DND-41 (cell line): ENCODE data around the gene ACTG1.

ENCODE experiments used
- ATAC-seq: fragments of 200-7000 bp; cut with Tn5 transposase; 3 replicates; pipeline ENCODE4 v1.9.1; 2021; ENCODE audit warnings: low read depth; ENCODE audit not compliant: insufficient read depth
- DNase-seq: peaks from one replicate; pipeline ENCODE4 v3.0.0-alpha.2; 2020
- H2AFZ ChIP-seq: 2 replicates; pipeline ENCODE4 v1.6.0; 2012; ENCODE audit warnings: low read depth, low read length
- H3K27ac ChIP-seq: 2 replicates; pipeline ENCODE4 v1.5.1; 2012; ENCODE audit warnings: low read length, inconsistent platforms
- H3K27me3 ChIP-seq: fragments of 200-600 bp; sonication (generic); 2 replicates; pipeline ENCODE4 v1.6.0; 2012; ENCODE audit warnings: low read length, mild to moderate bottlenecking, inconsistent platforms; ENCODE audit not compliant: insufficient read depth, poor library complexity
- H3K36me3 ChIP-seq: 2 replicates; pipeline ENCODE4 v1.5.1; 2012; ENCODE audit warnings: low read length, inconsistent platforms; ENCODE audit not compliant: insufficient read depth
- H3K4me1 ChIP-seq: 2 replicates; pipeline ENCODE4 v1.5.1; 2012; ENCODE audit warnings: mild to moderate bottlenecking, low read length; ENCODE audit not compliant: insufficient read depth
- H3K4me2 ChIP-seq: 2 replicates; pipeline ENCODE4 v1.6.0; 2012; ENCODE audit warnings: mild to moderate bottlenecking, moderate library complexity, low read length, inconsistent platforms; ENCODE audit not compliant: insufficient read depth
- H3K4me3 ChIP-seq, 2 experiments: fragments of 200-600 bp in 1 of 2; shearing (Covaris generic) in 1 of 2; 2 replicates each; pipeline ENCODE4 v1.5.1; 2012 to 2016; ENCODE audit warnings: inconsistent platforms in 2 of 2, low read length in 2 of 2, mild to moderate bottlenecking in 2 of 2, low read depth in 1 of 2, moderate library complexity in 1 of 2
- H3K79me2 ChIP-seq: 2 replicates; pipeline ENCODE4 v1.6.0; 2012; ENCODE audit warnings: low read length, inconsistent platforms; ENCODE audit not compliant: insufficient read depth
- H3K9ac ChIP-seq: 2 replicates; pipeline ENCODE4 v1.6.0; 2012; ENCODE audit warnings: low read depth, mild to moderate bottlenecking, inconsistent platforms, low read length, moderate library complexity
- H3K9me3 ChIP-seq: 2 replicates; pipeline ENCODE4 v1.5.1; 2012; ENCODE audit warnings: low read length, moderate library complexity, mild to moderate bottlenecking, inconsistent platforms; ENCODE audit not compliant: insufficient read depth, severe bottlenecking
- H4K20me1 ChIP-seq: 2 replicates; pipeline ENCODE4 v1.6.0; 2012; ENCODE audit warnings: low read length; ENCODE audit not compliant: insufficient read depth
- CTCF ChIP-seq: IDR thresholded peaks from 2 replicates; pipeline ENCODE4 v1.5.1; 2012; ENCODE audit warnings: borderline replicate concordance, low read length, moderate library complexity, mild to moderate bottlenecking; ENCODE audit not compliant: poor library complexity, severe bottlenecking; ENCODE audit errors: extremely low read depth
- EZH2 ChIP-seq: IDR thresholded peaks from 3 replicates; pipeline ENCODE4 v1.6.1; 2012; ENCODE audit warnings: borderline replicate concordance, low read depth, mild to moderate bottlenecking, moderate library complexity, low read length, inconsistent platforms; ENCODE audit not compliant: severe bottlenecking

ACTG1 gene

DNA sequence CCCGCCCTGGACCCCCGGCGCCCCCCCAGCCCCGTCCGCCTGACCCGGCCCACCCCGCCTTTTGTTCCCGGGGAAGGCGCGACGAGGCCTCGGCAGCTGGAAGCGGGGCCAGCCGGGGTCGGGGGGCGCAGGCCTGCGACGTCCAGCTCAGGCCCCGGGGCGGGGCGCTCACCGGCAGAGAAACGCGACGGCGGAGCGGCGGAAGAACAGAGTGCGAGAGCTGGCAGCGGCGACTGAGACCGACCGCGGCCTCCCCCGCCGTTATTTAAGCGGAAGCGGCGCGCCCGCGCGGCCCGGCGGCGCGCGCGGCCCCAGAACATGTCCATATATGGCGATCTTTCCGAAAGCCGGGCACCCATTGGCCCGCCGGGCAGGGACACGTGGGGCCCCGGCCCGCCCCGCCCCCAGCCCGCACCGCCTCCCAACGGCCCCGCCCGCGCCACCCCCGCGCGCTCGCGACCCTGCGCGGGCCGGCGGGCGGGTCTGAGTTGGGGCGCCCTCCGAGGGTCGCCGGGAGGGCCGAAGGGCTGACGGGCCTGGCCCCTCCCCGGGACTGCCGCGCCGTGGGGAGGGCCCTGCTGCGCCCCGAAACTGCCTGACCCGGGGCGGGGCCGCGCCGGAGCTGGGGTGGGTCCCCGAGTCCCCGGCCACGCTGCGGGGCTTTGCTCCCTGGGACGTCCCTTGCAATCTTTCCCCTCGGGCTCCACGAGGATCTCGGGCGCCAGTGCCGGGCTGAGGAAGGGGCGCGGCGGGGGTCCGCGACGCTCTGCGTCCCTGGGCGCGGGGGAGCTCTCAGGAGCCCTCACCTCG, at the start of gene ACTG1:
Gene ACTG1, minus strand, starts transcription at position 238 of the 810 bp plus-strand sequence. CDS start 445 bp downstream, outside the sequence.
- no peak for TF ChIP-seq CTCF
- no peak for TF ChIP-seq EZH2
- Histone ChIP-seq H2AFZ (no peak within 1 kb of the TSS), H3K27me3 (no peaks in the 10 kb centered on the region), H3K9ac (peak within 1 kb of the TSS; percentile 99), H3K4me3 (peak within 1 kb of the TSS; percentile 80 to 92), H3K9me3 (no peaks in the 10 kb centered on the region), H4K20me1 (peaks cover 57% of the 10 kb centered on the region), H3K4me2 (peak within 1 kb of the TSS; percentile 87), H3K36me3 (peaks cover 40% of the 10 kb centered on the region), H3K79me2 (peaks cover 83% of the 10 kb centered on the region), H3K27ac (peak within 1 kb of the TSS; percentile 95), H3K4me1 (peaks cover 46% of the 10 kb centered on the region)
- ATAC-seq (peak; percentile 46), DNase-seq (peak; percentile 94)

GRCh38 chr17:81561494-81561885, 48.9 kb upstream of the ACTG1 start:
- TF ChIP-seq EZH2 (no peak), CTCF (no peak)
- no peak overlapping the region for H3K9ac ChIP-seq
- ATAC-seq: no peak
- no peak overlapping the region for H2AFZ ChIP-seq
- H3K27me3 ChIP-seq: no peaks in the 10 kb centered on the region
- H3K4me1 ChIP-seq: no peaks in the 10 kb centered on the region
- H4K20me1 ChIP-seq: peaks cover 18% of the 10 kb centered on the region; the same call in 1 of the 2 replicates
- DNase-seq: no peak
- H3K9me3 ChIP-seq: no peaks in the 10 kb centered on the region
- peaks cover 97% of the 10 kb centered on the region for H3K36me3 ChIP-seq
- no peaks in the 10 kb centered on the region for H3K79me2 ChIP-seq
- no peak overlapping the region for H3K4me3 ChIP-seq
- H3K4me2 ChIP-seq: no peak overlapping the region
- no peak overlapping the region for H3K27ac ChIP-seq

DNA sequence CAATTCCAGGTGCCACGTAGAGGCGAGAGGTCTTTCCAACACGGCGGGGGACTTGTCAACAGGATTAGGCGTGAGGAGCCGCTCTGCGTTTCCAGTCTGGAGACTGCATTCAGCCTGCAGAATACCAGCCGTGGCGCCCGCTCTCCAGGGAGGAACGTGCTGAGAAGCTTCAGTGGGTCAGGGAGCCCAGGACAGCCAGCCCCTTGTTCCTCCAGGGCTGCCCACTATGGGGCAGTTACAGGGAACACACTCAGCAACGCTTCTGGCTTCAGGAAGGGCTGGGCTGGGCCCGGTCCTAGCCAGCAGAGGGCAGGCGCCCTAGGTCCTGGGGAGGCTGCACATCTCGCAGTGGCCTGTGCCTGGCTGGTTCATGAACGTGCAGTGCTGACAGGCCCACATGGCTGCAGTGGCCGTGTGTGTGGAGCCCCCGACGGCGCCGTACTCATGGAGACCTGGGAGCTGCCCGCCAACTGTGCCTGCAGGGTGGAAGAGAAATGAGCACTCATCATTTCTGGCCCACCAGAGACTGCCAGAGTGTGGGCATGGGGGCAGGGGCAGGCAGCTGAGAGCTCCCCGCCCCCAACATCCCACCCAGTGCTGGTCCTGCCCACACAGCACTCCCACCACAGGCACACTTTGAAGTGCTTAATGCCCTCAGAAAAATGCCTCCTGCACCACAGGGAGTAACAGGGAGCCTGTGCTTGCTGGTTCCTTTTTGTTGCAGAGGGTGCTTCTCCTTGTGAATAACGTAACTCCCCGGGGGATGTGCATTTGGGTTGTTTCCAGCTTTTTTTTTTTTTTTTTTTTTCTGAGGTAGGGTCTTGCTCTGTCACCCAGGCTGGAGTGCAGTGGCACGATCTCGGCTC, 46.6 kb upstream of the ACTG1 start:
- Histone ChIP-seq H3K79me2 (no peaks in the 10 kb centered on the region), H3K4me2 (no peak overlapping the region), H4K20me1 (peaks cover 16% of the 10 kb centered on the region; the same call in 1 of the 2 replicates), H2AFZ (no peak overlapping the region), H3K36me3 (peaks cover 77% of the 10 kb centered on the region), H3K27ac (no peak overlapping the region), H3K9me3 (no peaks in the 10 kb centered on the region), H3K9ac (no peak overlapping the region), H3K27me3 (no peaks in the 10 kb centered on the region), H3K4me1 (peaks cover 4% of the 10 kb centered on the region), H3K4me3 (no peak overlapping the region)
- no peak for DNase-seq
- no peak for TF ChIP-seq EZH2
- no peak for TF ChIP-seq CTCF
- 0 out of 3 replicates have a peak, but pooled peaks have one; percentile 18 for ATAC-seq
